GM12878 (cell line): ENCODE results near the gene COPS6. TPM values are rescaled to one million over a fixed set of nuclear protein-coding genes. Genes with fewer than 3 reads are reported as not detected.
A peak's percentile ranks its signal among the peaks of the same experiment; 100 is the strongest.

ENCODE experiments used
- ATAC-seq: fragments of 200-7000 bp; cut with Tn5 transposase; 3 replicates; pipeline ENCODE4 v1.9.1; 2020; ENCODE audit warnings: mild to moderate bottlenecking, moderate library complexity
- BruUV-seq: library from RNA; stranded (reverse); fragments of 400-500 nt; replicated peaks from 2 replicates; lab custom pipeline; 2021; lab: Mats Ljungman, UMichigan
- CTCF ChIA-PET: fragments of 300-600 bp; sonication (Branson Sonifier 250); formaldehyde crosslinking; extraction: SDS; loops from one replicate; lab custom pipeline; 2021; ENCODE audit warnings: inconsistent platforms; lab: Yijun Ruan, JAX
- POLR2A ChIA-PET: fragments of 350-600 bp; formaldehyde crosslinking; extraction: SDS; loops from one replicate; lab custom pipeline; 2021; ENCODE audit warnings: inconsistent platforms; lab: Charles Lee
- RAD21 ChIA-PET: fragments of 300-600 bp; sonication (Branson Sonifier 250); formaldehyde crosslinking; loops from one replicate; lab custom pipeline; 2023; ENCODE audit warnings: antibody characterized with exemption; ENCODE audit not compliant: unreplicated experiment; lab: Charles Lee
- SMC1A ChIA-PET: fragments of 300-600 bp; sonication (Branson Sonifier 250); formaldehyde crosslinking; loops from one replicate; lab custom pipeline; 2023; ENCODE audit not compliant: unreplicated experiment, uncharacterized antibody; lab: Charles Lee
- DNase-seq: peaks from one replicate; pipeline ENCODE4 v3.0.0-alpha.2; 2011; ENCODE audit warnings: low read depth, low spot score
- FAIRE-seq: peaks from 3 replicates; lab custom pipeline; 2011; peaks lifted over from hg19 to GRCh38; lab: Jason Lieb, UNC
- H2AFZ ChIP-seq: 2 replicates; pipeline ENCODE4 v1.6.0; 2011; ENCODE audit warnings: low read depth, low read length, control low read depth; ENCODE audit not compliant: control insufficient read depth
- H3K27ac ChIP-seq: 2 replicates; pipeline ENCODE4 v1.5.1; 2011; ENCODE audit warnings: control low read depth; ENCODE audit not compliant: control insufficient read depth, insufficient read depth
- H3K27me3 ChIP-seq, 2 experiments: replicated peaks in 1 of 2; 2 replicates each; pipeline versions ENCODE4 v1.6.0 to v1.6.1; 2011; ENCODE audit warnings: low read length in 1 of 2; ENCODE audit not compliant: control insufficient read depth in 2 of 2, insufficient read depth in 2 of 2
- H3K36me3 ChIP-seq, 2 experiments: 2 replicates each; pipeline ENCODE4 v1.5.1; 2011; ENCODE audit warnings: low read length in 1 of 2; ENCODE audit not compliant: control insufficient read depth in 2 of 2, insufficient read depth in 2 of 2
- H3K4me1 ChIP-seq: 2 replicates; pipeline ENCODE4 v1.6.1; 2011; ENCODE audit warnings: mild to moderate bottlenecking, low read length, moderate library complexity, mixed read lengths; ENCODE audit not compliant: control insufficient read depth, insufficient read depth
- H3K4me2 ChIP-seq: 2 replicates; pipeline ENCODE4 v1.6.0; 2011; ENCODE audit warnings: control low read depth; ENCODE audit not compliant: control insufficient read depth, insufficient read depth
- H3K4me3 ChIP-seq: fragments of 200-600 bp; sonication (generic); 2 replicates; pipeline ENCODE4 v1.5.1; 2016
- H3K79me2 ChIP-seq: 2 replicates; pipeline ENCODE4 v1.6.0; 2011; ENCODE audit warnings: low read length; ENCODE audit not compliant: control insufficient read depth, insufficient read depth
- H3K9ac ChIP-seq: 2 replicates; pipeline ENCODE4 v1.8.0; 2011; ENCODE audit warnings: low read length, control low read depth, mixed read lengths; ENCODE audit not compliant: control insufficient read depth, insufficient read depth
- H3K9me3 ChIP-seq: replicated peaks from 3 replicates; pipeline ENCODE4 v1.5.1; 2011; ENCODE audit warnings: mild to moderate bottlenecking, low read length; ENCODE audit not compliant: control insufficient read depth, insufficient read depth
- H4K20me1 ChIP-seq: 2 replicates; pipeline ENCODE4 v1.6.0; 2011; ENCODE audit not compliant: control insufficient read depth, insufficient read depth
- BRCA1 ChIP-seq: IDR thresholded peaks from 2 replicates; pipeline ENCODE4 v1.6.1; 2011; ENCODE audit warnings: low read depth, low read length, improper control_type of control experiment
- GABPA ChIP-seq: IDR thresholded peaks from 2 replicates; pipeline ENCODE4 v1.6.1; 2014; ENCODE audit warnings: antibody characterized with exemption, low read depth, mild to moderate bottlenecking, inconsistent platforms
- HDGF ChIP-seq: fragments of 450-650 bp; IDR thresholded peaks from 2 replicates; pipeline ENCODE4 v1.6.1; 2016; ENCODE audit warnings: antibody characterized with exemption
- JUND ChIP-seq: IDR thresholded peaks from 2 replicates; pipeline ENCODE4 v1.6.1; 2012; ENCODE audit warnings: low read depth, mild to moderate bottlenecking, low read length, improper control_type of control experiment, moderate library complexity
- MTA2 ChIP-seq: fragments of 450-650 bp; IDR thresholded peaks from 2 replicates; pipeline ENCODE4 v1.6.1; 2016; ENCODE audit warnings: low read depth, mild to moderate bottlenecking, moderate library complexity
- NR2C2 ChIP-seq: IDR thresholded peaks from 2 replicates; pipeline ENCODE4 v1.6.1; 2011; ENCODE audit warnings: borderline replicate concordance, low read depth; ENCODE audit not compliant: control insufficient read depth, insufficient read length
- SREBF1 ChIP-seq: IDR thresholded peaks from 2 replicates; pipeline ENCODE4 v1.6.1; 2012; ENCODE audit warnings: mild to moderate bottlenecking, low read length
- TCF3 ChIP-seq: IDR thresholded peaks from 2 replicates; pipeline ENCODE4 v1.6.1; 2012; ENCODE audit warnings: low read depth, mild to moderate bottlenecking, low read length, borderline replicate concordance; ENCODE audit not compliant: insufficient read depth
- YBX1 ChIP-seq: fragments of 450-650 bp; IDR thresholded peaks from 2 replicates; pipeline ENCODE4 v1.6.1; 2016; ENCODE audit warnings: antibody characterized with exemption
- WGBS: methylation state at CpG from one replicate; pipeline ENCODE4 v1.1.6; 2016; ENCODE audit warnings: low lambda C conversion rate; ENCODE audit not compliant: insufficient replicate concordance, insufficient coverage; ENCODE audit errors: missing lambda C conversion rate; 5-methylcytosine and 5-hydroxymethylcytosine counted together
- in situ Hi-C: fragments of 300-500 bp; cut with MboI; formaldehyde crosslinking; loops from 9 replicates; pipeline ENCODE4 v1.14.3; 2018; ENCODE audit warnings: mixed read lengths
- intact Hi-C: fragments of 100-400 bp; cut with micrococcal nuclease; formaldehyde crosslinking; loops from one replicate; pipeline ENCODE4 v1.14.2; 2022; ENCODE audit not compliant: unreplicated experiment
- polyA plus RNA-seq, 11 experiments: library from polyadenylated mRNA; depleted of rRNA in 4 of 11; unstranded in 6 of 11; stranded (reverse) in 5 of 11; fragments of >200 nt; fragmentation: Nextera tagmentation in 4 of 11; fragmentation: Illumina TruSeq in 1 of 11; extraction: Ambion mirVana in 4 of 11; extraction: Trizol in 1 of 11; gene quantifications; 1 replicate in 1 of 11; 2 replicates in 10 of 11; pipeline versions ENCODE4 v1.2.1 to v1.2.3, GENCODE V29; 2011 to 2016; ENCODE audit warnings: inconsistent platforms in 2 of 11, missing spikeins in 2 of 11, low read depth in 1 of 11
- total RNA-seq, 4 experiments: library from RNA; depleted of rRNA in 3 of 4; stranded (reverse); fragments of >200 nt in 3 of 4; fragmentation: Illumina TruSeq in 1 of 4; extraction: Trizol in 1 of 4; gene quantifications; 2 replicates each; pipeline versions ENCODE4 v1.2.1 to v1.2.3, GENCODE V29; 2013 to 2021
- TF ChIP-seq, protein P1 (sequence below): fragments of 450-650 bp; IDR thresholded peaks from 2 replicates; pipeline ENCODE4 v1.6.1; 2016; ENCODE audit warnings: mild to moderate bottlenecking

Gene COPS6
- total and polyA plus RNA-seq, 10 of the 15 experiments (the other 5 are each of a cell fraction or from before 2014, with no cell fraction given): 28.5 to 182 (median 81.5) TPM

DNA sequence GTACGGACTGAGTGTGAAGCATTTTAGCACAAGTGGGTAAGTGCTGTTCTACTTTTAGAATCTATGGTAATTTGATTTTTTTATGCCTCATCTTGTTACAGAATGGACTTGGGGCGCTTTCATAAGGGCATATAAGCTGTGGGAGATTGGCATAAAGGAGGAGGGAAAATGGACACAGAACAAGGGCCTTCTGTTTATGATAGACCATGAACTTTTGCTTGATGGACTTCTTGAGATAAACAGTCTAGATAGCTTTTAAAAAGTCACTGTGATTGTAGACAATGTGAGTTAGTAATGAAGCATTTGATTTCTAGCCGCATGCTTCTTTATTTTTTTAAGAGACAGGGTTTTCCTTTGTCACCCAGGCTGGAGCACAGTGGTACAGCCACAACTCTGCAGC lies 37.2 kb upstream of the COPS6 start:
- BruUV-seq: TSS peak; percentile 40

More for the DNA sequence above, 37.2 kb upstream of the COPS6 start:
- TF ChIP-seq YBX1: no peak
- no peak for TF ChIP-seq GABPA
- TF ChIP-seq SREBF1: no peak
- no peak for TF ChIP-seq BRCA1
- no peak for TF ChIP-seq JUND
- TF ChIP-seq MTA2: no peak
- TF ChIP-seq TCF3: no peak
- TF ChIP-seq, protein P1, sequence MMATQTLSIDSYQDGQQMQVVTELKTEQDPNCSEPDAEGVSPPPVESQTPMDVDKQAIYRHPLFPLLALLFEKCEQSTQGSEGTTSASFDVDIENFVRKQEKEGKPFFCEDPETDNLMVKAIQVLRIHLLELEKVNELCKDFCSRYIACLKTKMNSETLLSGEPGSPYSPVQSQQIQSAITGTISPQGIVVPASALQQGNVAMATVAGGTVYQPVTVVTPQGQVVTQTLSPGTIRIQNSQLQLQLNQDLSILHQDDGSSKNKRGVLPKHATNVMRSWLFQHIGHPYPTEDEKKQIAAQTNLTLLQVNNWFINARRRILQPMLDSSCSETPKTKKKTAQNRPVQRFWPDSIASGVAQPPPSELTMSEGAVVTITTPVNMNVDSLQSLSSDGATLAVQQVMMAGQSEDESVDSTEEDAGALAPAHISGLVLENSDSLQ: no peak
- no peak for TF ChIP-seq HDGF
- no peak for TF ChIP-seq NR2C2
- intact Hi-C loops: no loop called here
- H3K36me3 ChIP-seq: no peaks in the 10 kb centered on the region
- H3K9ac ChIP-seq: no peak overlapping the region
- ATAC-seq (no peak), DNase-seq (no peak), FAIRE-seq (no peak)
- POLR2A ChIA-PET: no interaction called here
- CTCF ChIA-PET: interaction anchor here (0.7 to 3.3 kb wide), 10 partner anchors 10 to 143 kb away, joined by 3 to 39 read pairs (median 4); partner anchors contain the start of gene ZKSCAN1
- H4K20me1 ChIP-seq: no peaks in the 10 kb centered on the region
- SMC1A ChIA-PET: interaction anchor here (1.3 to 1.6 kb wide), 2 partner anchors 29 to 56 kb away, joined by 3 to 8 read pairs; partner anchors contain the start of gene ZNF3
- no peak overlapping the region for H2AFZ ChIP-seq
- H3K4me1 ChIP-seq: peaks cover 7% of the 10 kb centered on the region
- H3K4me3 ChIP-seq: no peak overlapping the region
- in situ Hi-C loops: no loop called here
- no peaks in the 10 kb centered on the region for H3K27me3 ChIP-seq
- no peak overlapping the region for H3K27ac ChIP-seq
- H3K9me3 ChIP-seq: no peaks in the 10 kb centered on the region
- WGBS: 95% methylated on average over 3 of the region's 3 CpGs
- RAD21 ChIA-PET: interaction anchor here (0.6 to 1.3 kb wide), 4 partner anchors 31 to 132 kb away, joined by 3 to 4 read pairs (median 4); partner anchors contain the start of gene TRIM4
- H3K4me2 ChIP-seq: no peak overlapping the region
- H3K79me2 ChIP-seq: peaks cover 3% of the 10 kb centered on the region; the same call in 1 of the 2 replicates
